ENCODE data around the gene SLC29A2.

The SLC29A2 gene

DNA sequence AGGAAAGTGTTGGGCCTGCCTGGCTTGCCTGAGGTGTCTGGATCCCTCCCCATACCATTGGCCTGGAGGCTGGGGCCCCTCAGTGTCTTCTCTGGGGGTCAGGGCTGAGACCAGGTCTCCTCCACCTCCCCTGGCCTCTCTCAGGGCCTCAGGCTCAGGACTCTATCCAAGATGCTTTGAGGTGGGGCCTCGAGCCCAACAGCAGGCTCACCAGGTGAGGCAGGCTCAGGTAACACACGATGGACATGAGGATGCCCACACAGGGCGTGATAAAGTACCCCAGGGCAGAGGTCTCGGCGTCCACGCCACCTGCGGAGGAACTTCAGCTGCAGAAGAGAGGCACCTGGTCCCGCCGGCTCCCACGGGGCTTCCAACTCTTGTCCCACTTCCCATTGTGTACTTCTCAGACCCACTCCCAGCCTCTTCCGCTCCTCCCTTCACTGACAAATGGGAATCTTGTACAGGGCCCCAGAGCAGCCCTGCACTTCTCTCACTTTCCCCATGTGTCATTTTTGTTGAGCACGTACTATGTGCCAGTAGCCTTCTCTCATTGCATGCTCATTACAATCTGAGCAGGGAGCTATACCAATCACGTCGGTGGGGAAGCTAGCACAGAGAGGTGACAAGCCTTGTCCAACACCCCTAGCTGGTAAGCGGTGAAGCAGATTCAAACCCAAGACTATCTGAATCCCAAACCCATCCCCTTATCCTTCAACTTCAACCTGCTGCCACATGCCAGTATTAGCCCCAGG, 3.8 kb downstream of the SLC29A2 start:
- no peaks in the 10 kb centered on the region for H3K36me3 ChIP-seq (replicated peaks; ENCODE audit: insufficient read depth, low read length)
- H3K4me3 ChIP-seq (ENCODE audit: low read length), result no peak overlapping the region
- no peak overlapping the region for H3K27ac ChIP-seq (ENCODE audit: low read length)
- peaks cover 79% of the 10 kb centered on the region for H3K27me3 ChIP-seq (replicated peaks; ENCODE audit: insufficient read depth, low read length)
- H3K4me1 ChIP-seq (ENCODE audit: low read length), result no peaks in the 10 kb centered on the region
- no peak for DNase-seq
- no peak overlapping the region for H3K4me2 ChIP-seq (ENCODE audit: low read depth, low read length)
- no peaks in the 10 kb centered on the region for H3K9me3 ChIP-seq (replicated peaks; ENCODE audit: insufficient read depth, low read length)
- H3K9ac ChIP-seq (ENCODE audit: low read length), result no peak overlapping the region
- no peak overlapping the region for H2AFZ ChIP-seq (ENCODE audit: low read length)
- H3F3A ChIP-seq (ENCODE audit: insufficient read depth, low read length), result no peaks in the 10 kb centered on the region
- H4K20me1 ChIP-seq (ENCODE audit: insufficient read depth, low read length), result no peaks in the 10 kb centered on the region
- TF ChIP-seq EZH2phosphoT487 (IDR thresholded peaks at IDR 0.05; ENCODE audit: low read length) (no peak), CTCF (IDR thresholded peaks at IDR 0.05; ENCODE audit: low read length) (no peak), EZH2 (optimal IDR thresholded peaks at IDR 0.05; ENCODE audit: low read depth, low read length) (no peak)
- H3K9me2 ChIP-seq (replicated peaks; ENCODE audit: insufficient read depth, low read length), result no peaks in the 10 kb centered on the region
- H3K79me2 ChIP-seq (ENCODE audit: low read length), result no peaks in the 10 kb centered on the region

GRCh38 chr11:66366844-66367477, 4.6 kb downstream of the SLC29A2 start:
- H3K9ac ChIP-seq (ENCODE audit: low read length), result no peak overlapping the region
- no peak for DNase-seq
- H3F3A ChIP-seq (ENCODE audit: insufficient read depth, low read length), result no peaks in the 10 kb centered on the region
- no peak overlapping the region for H2AFZ ChIP-seq (ENCODE audit: low read length)
- no peak overlapping the region for H3K27ac ChIP-seq (ENCODE audit: low read length)
- no peaks in the 10 kb centered on the region for H3K4me1 ChIP-seq (ENCODE audit: low read length)
- no peak overlapping the region for H3K4me3 ChIP-seq (ENCODE audit: low read length)
- no peaks in the 10 kb centered on the region for H4K20me1 ChIP-seq (ENCODE audit: insufficient read depth, low read length)
- no peak overlapping the region for H3K4me2 ChIP-seq (ENCODE audit: low read depth, low read length)
- no peaks in the 10 kb centered on the region for H3K9me2 ChIP-seq (replicated peaks; ENCODE audit: insufficient read depth, low read length)
- H3K36me3 ChIP-seq (replicated peaks; ENCODE audit: insufficient read depth, low read length), result no peaks in the 10 kb centered on the region
- H3K79me2 ChIP-seq (ENCODE audit: low read length), result no peaks in the 10 kb centered on the region
- H3K27me3 ChIP-seq (replicated peaks; ENCODE audit: insufficient read depth, low read length), result peaks cover 78% of the 10 kb centered on the region
- H3K9me3 ChIP-seq (replicated peaks; ENCODE audit: insufficient read depth, low read length), result no peaks in the 10 kb centered on the region
- TF ChIP-seq EZH2 (optimal IDR thresholded peaks at IDR 0.05; ENCODE audit: low read depth, low read length), result no peak
- TF ChIP-seq CTCF (IDR thresholded peaks at IDR 0.05; ENCODE audit: low read length), result no peak
- no peak for TF ChIP-seq EZH2phosphoT487 (IDR thresholded peaks at IDR 0.05; ENCODE audit: low read length)

- Histone ChIP-seq H3K4me2 (ENCODE audit: low read depth, low read length) (no peak overlapping the region), H3K9me3 (replicated peaks; ENCODE audit: insufficient read depth, low read length) (no peaks in the 10 kb centered on the region), H3K4me3 (ENCODE audit: low read length) (no peak overlapping the region), H2AFZ (ENCODE audit: low read length) (no peak overlapping the region), H3K9me2 (replicated peaks; ENCODE audit: insufficient read depth, low read length) (no peaks in the 10 kb centered on the region), H3K27me3 (replicated peaks; ENCODE audit: insufficient read depth, low read length) (peaks cover 77% of the 10 kb centered on the region), H3K36me3 (replicated peaks; ENCODE audit: insufficient read depth, low read length) (no peaks in the 10 kb centered on the region), H3K9ac (ENCODE audit: low read length) (no peak overlapping the region), H4K20me1 (ENCODE audit: insufficient read depth, low read length) (no peaks in the 10 kb centered on the region), H3F3A (ENCODE audit: insufficient read depth, low read length) (no peaks in the 10 kb centered on the region), H3K27ac (ENCODE audit: low read length) (no peak overlapping the region), H3K4me1 (ENCODE audit: low read length) (no peaks in the 10 kb centered on the region), H3K79me2 (ENCODE audit: low read length) (no peaks in the 10 kb centered on the region)
- TF ChIP-seq EZH2phosphoT487 (IDR thresholded peaks at IDR 0.05; ENCODE audit: low read length), result no peak
- no peak for TF ChIP-seq CTCF (IDR thresholded peaks at IDR 0.05; ENCODE audit: low read length)
- TF ChIP-seq EZH2 (optimal IDR thresholded peaks at IDR 0.05; ENCODE audit: low read depth, low read length), result no peak
- no peak for DNase-seq
Measured at GRCh38 chr11:66365711-66366619, 5.6 kb downstream of the SLC29A2 start.
